DOHH2 (cell line): Measurements from ENCODE around the gene FGF1.

ENCODE experiments used
- H3F3A ChIP-seq: fragments of 200-600 bp; sonication (generic), shearing (Covaris generic); 2 replicates; pipeline ENCODE4 v1.6.0; 2016; ENCODE audit warnings: antibody characterized with exemption, mild to moderate bottlenecking; ENCODE audit not compliant: control insufficient read depth, insufficient read depth
- H3K27ac ChIP-seq: fragments of 200-600 bp; sonication (generic); 2 replicates; pipeline ENCODE4 v1.5.1; 2014; ENCODE audit warnings: low read depth, mild to moderate bottlenecking, low read length, moderate library complexity
- H3K27me3 ChIP-seq: fragments of 200-600 bp; sonication (generic); 2 replicates; pipeline ENCODE4 v1.6.1; 2014; ENCODE audit warnings: mild to moderate bottlenecking, low read length, mixed read lengths; ENCODE audit not compliant: control insufficient read depth
- H3K36me3 ChIP-seq: fragments of 200-600 bp; sonication (generic); 2 replicates; pipeline ENCODE4 v1.6.1; 2014; ENCODE audit warnings: mild to moderate bottlenecking, low read length, moderate library complexity, mixed read lengths; ENCODE audit not compliant: control insufficient read depth
- H3K4me1 ChIP-seq: fragments of 200-600 bp; sonication (generic); 2 replicates; pipeline ENCODE4 v1.6.1; 2014; ENCODE audit warnings: mild to moderate bottlenecking, low read length, mixed read lengths; ENCODE audit not compliant: control insufficient read depth
- H3K4me2 ChIP-seq: fragments of 200-600 bp; sonication (generic); 2 replicates; pipeline ENCODE4 v1.6.0; 2014; ENCODE audit warnings: mild to moderate bottlenecking, low read length, moderate library complexity
- H3K4me3 ChIP-seq: fragments of 200-600 bp; sonication (generic); 2 replicates; pipeline ENCODE4 v1.5.1; 2014; ENCODE audit warnings: mild to moderate bottlenecking, low read length, mixed read lengths
- H3K79me2 ChIP-seq: fragments of 200-600 bp; sonication (generic); 2 replicates; pipeline ENCODE4 v1.6.1; 2014; ENCODE audit warnings: mild to moderate bottlenecking, low read length, mixed read lengths; ENCODE audit not compliant: control insufficient read depth
- H3K9me2 ChIP-seq: fragments of 200-600 bp; sonication (generic); replicated peaks from 2 replicates; pipeline ENCODE4 v1.6.1; 2014; ENCODE audit warnings: mild to moderate bottlenecking, low read length, mixed read lengths; ENCODE audit not compliant: control insufficient read depth
- H3K9me3 ChIP-seq: fragments of 200-600 bp; sonication (generic); 2 replicates; pipeline ENCODE4 v1.6.1; 2014; ENCODE audit warnings: antibody characterized with exemption, low read length, mixed read lengths; ENCODE audit not compliant: control insufficient read depth, insufficient read depth
- H4K20me1 ChIP-seq: fragments of 200-600 bp; sonication (generic); 2 replicates; pipeline ENCODE4 v1.6.0; 2014; ENCODE audit warnings: low read depth, mild to moderate bottlenecking, antibody characterized with exemption, low read length, moderate library complexity; ENCODE audit not compliant: control insufficient read depth, insufficient read depth
- CTCF ChIP-seq: fragments of 200-600 bp; sonication (generic); IDR thresholded peaks from one replicate; pipeline ENCODE4 v1.5.1; 2014; ENCODE audit warnings: antibody characterized with exemption, mild to moderate bottlenecking, low read depth, low read length; ENCODE audit not compliant: poor library complexity, severe bottlenecking
- EZH2phosphoT487 ChIP-seq: fragments of 200-600 bp; sonication (generic); IDR thresholded peaks from 2 replicates; pipeline ENCODE4 v1.6.1; 2017; ENCODE audit warnings: borderline replicate concordance, mild to moderate bottlenecking, antibody characterized with exemption, low read length, moderate library complexity, mixed read lengths

The FGF1 gene

GRCh38 chr5:142671801-142672200 is 14.1 kb downstream of the FGF1 start:
- Histone ChIP-seq H3K4me3 (no peak overlapping the region), H3F3A (no peaks in the 10 kb centered on the region), H3K79me2 (no peaks in the 10 kb centered on the region), H3K36me3 (no peaks in the 10 kb centered on the region), H3K27ac (no peak overlapping the region), H3K4me2 (no peak overlapping the region), H4K20me1 (no peaks in the 10 kb centered on the region), H3K9me2 (no peaks in the 10 kb centered on the region), H3K27me3 (no peaks in the 10 kb centered on the region), H3K4me1 (no peaks in the 10 kb centered on the region), H3K9me3 (no peaks in the 10 kb centered on the region)
- no peak for TF ChIP-seq CTCF
- TF ChIP-seq EZH2phosphoT487, result no peak

DNA sequence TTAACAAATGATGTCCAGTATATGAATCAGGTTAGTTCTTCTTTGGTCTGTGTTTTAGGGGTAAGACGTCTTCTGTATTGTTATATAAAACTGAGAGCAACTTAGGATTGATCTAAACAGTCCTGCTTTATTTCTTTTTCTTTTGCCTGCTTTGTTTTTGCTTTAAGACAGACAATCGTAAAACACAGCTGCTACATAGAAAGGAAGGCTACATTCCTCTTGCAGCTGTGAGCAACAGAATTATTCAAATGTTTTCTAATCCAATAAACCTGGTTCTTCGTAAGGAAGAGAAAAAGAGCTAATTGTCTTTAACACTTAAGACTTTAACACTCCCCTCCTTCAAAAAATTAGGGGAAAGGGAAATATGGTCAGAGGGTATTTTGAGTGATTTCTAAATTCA is 14.6 kb downstream of the FGF1 start:
- H3K4me2 ChIP-seq, result no peak overlapping the region
- no peak overlapping the region for H3K27ac ChIP-seq
- H3K9me3 ChIP-seq, result no peaks in the 10 kb centered on the region
- H3K27me3 ChIP-seq, result no peaks in the 10 kb centered on the region
- no peaks in the 10 kb centered on the region for H3K79me2 ChIP-seq
- H3K4me1 ChIP-seq, result no peaks in the 10 kb centered on the region
- H3F3A ChIP-seq, result no peaks in the 10 kb centered on the region
- H3K9me2 ChIP-seq, result no peaks in the 10 kb centered on the region
- no peaks in the 10 kb centered on the region for H3K36me3 ChIP-seq
- no peaks in the 10 kb centered on the region for H4K20me1 ChIP-seq
- no peak overlapping the region for H3K4me3 ChIP-seq
- TF ChIP-seq EZH2phosphoT487, result no peak
- TF ChIP-seq CTCF, result no peak

- Histone ChIP-seq H4K20me1 (no peaks in the 10 kb centered on the region), H3K9me3 (no peaks in the 10 kb centered on the region), H3K4me3 (no peak overlapping the region), H3K27ac (no peak overlapping the region), H3K27me3 (no peaks in the 10 kb centered on the region), H3K79me2 (no peaks in the 10 kb centered on the region), H3K9me2 (no peaks in the 10 kb centered on the region), H3F3A (no peaks in the 10 kb centered on the region), H3K4me2 (no peak overlapping the region), H3K36me3 (no peaks in the 10 kb centered on the region), H3K4me1 (no peaks in the 10 kb centered on the region)
- TF ChIP-seq CTCF (no peak), EZH2phosphoT487 (no peak)
Observed at GRCh38 chr5:142670804-142671203, 15.1 kb downstream of the FGF1 start.

DNA sequence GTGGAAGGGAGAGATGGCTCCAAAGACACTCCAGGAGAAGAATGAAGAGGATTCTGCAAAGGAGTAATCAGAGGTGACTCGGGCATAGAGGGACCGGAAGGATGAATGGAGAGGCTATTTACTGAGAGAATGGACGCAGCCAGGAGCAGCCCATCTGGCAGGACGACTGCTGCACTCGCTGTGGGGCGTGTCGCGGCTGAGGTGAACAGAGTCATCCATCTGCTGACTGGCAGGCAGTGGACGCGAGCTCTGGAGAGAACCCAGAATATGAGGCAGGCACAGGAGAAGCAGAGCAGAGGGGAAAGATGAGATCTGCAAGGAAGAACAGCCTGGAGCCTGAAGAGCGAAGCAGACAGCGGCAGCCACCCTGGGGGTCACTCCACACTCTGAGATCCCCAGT is 16.4 kb downstream of the FGF1 start:
- no peaks in the 10 kb centered on the region for H3K27me3 ChIP-seq
- no peak overlapping the region for H3K4me2 ChIP-seq
- H4K20me1 ChIP-seq, result no peaks in the 10 kb centered on the region

More for the DNA sequence above, 16.4 kb downstream of the FGF1 start:
- Histone ChIP-seq H3K4me1 (no peaks in the 10 kb centered on the region), H3K9me2 (no peaks in the 10 kb centered on the region), H3K79me2 (no peaks in the 10 kb centered on the region), H3K27ac (no peak overlapping the region), H3K4me3 (no peak overlapping the region), H3K36me3 (no peaks in the 10 kb centered on the region), H3F3A (no peaks in the 10 kb centered on the region), H3K9me3 (no peaks in the 10 kb centered on the region)
- no peak for TF ChIP-seq CTCF
- TF ChIP-seq EZH2phosphoT487, result no peak
